K562 (cell line): ENCODE data around the gene CPN2. TPM values are rescaled to one million over a fixed set of nuclear protein-coding genes. Genes with fewer than 3 reads are reported as not detected.

Experiments used
- CBX1 ChIP-seq: sonication (generic); IDR thresholded peaks from 2 replicates; pipeline ENCODE4 v1.6.1; 2016; ENCODE audit warnings: antibody characterized with exemption, low read depth, mild to moderate bottlenecking
- CHD1 ChIP-seq: fragments of 200-600 bp; sonication (generic); IDR thresholded peaks from one replicate; pipeline ENCODE4 v1.6.1; 2012; ENCODE audit warnings: mild to moderate bottlenecking, moderate library complexity, low read length, inconsistent platforms
- ELF1 ChIP-seq: fragments of 200-800 bp; sonication (Bioruptor generic); IDR thresholded peaks from 2 replicates; pipeline ENCODE4 v1.6.1; 2016; ENCODE audit warnings: missing genetic modification characterization, missing compliant biosample characterization
- MECOM ChIP-seq: fragments of 250-450 bp; sonication (Bioruptor Pico); IDR thresholded peaks from 2 replicates; pipeline ENCODE4 v1.8.0; 2022; ENCODE audit warnings: inconsistent platforms
- RHOXF2B ChIP-seq: fragments of 250-450 bp; sonication (Bioruptor Pico); conservative IDR thresholded peaks from 2 replicates; pipeline ENCODE4 v1.5.1; 2021
- SRSF9 ChIP-seq: fragments of 200-400 bp; formaldehyde crosslinking; IDR thresholded peaks from 2 replicates; pipeline ENCODE4 v1.6.1; 2017; ENCODE audit warnings: low read depth, low read length, borderline replicate concordance
- YY1 ChIP-seq, 3 experiments: IDR thresholded peaks; 2 replicates each; pipeline ENCODE4 v1.6.1; 2011; ENCODE audit warnings: low read length in 2 of 3, mild to moderate bottlenecking in 2 of 3, moderate library complexity in 2 of 3, borderline replicate concordance in 1 of 3, control low read depth in 1 of 3, low read depth in 1 of 3; ENCODE audit not compliant: insufficient read depth in 3 of 3, insufficient replicate concordance in 2 of 3, control insufficient read depth in 1 of 3, insufficient read length in 1 of 3; ENCODE audit errors: extremely low read depth in 1 of 3
- ZBTB1 ChIP-seq: sonication (generic); formaldehyde crosslinking; IDR thresholded peaks from 2 replicates; pipeline ENCODE4 v1.8.1; 2023; ENCODE audit warnings: missing genetic modification reagents, low read depth, mild to moderate bottlenecking, borderline replicate concordance
- polyA plus RNA-seq, 8 experiments: library from polyadenylated mRNA; depleted of rRNA in 4 of 8; stranded (reverse) in 5 of 8; unstranded in 3 of 8; fragments of >200 nt; fragmentation: Nextera tagmentation in 2 of 8; fragmentation: Illumina TruSeq in 1 of 8; extraction: Ambion mirVana in 2 of 8; extraction: Trizol in 1 of 8; gene quantifications; 2 replicates each; pipeline versions ENCODE4 v1.2.1 to v1.2.3, GENCODE V29; 2011 to 2014; ENCODE audit warnings: inconsistent platforms in 1 of 8, missing spikeins in 1 of 8
- total RNA-seq, 7 experiments: library from RNA; depleted of rRNA in 6 of 7; stranded (reverse); fragments of >200 nt in 6 of 7; fragmentation: Illumina TruSeq in 2 of 7; extraction: Trizol in 2 of 7; gene quantifications; 2 replicates each; pipeline versions ENCODE4 v1.2.1 to v1.2.3, GENCODE V29; 2011 to 2021; ENCODE audit warnings: low replicate concordance in 1 of 7
- TF ChIP-seq, protein P1 (sequence below), 3 experiments: fragments of 200-800 bp in 1 of 3; fragments of 250-450 bp in 1 of 3; fragments of 450-650 bp in 1 of 3; sonication (Bioruptor Pico) in 1 of 3; sonication (Bioruptor generic) in 1 of 3; formaldehyde crosslinking in 1 of 3; IDR thresholded peaks; 2 replicates each; pipeline versions ENCODE4 v1.6.1 to v1.8.0; 2016 to 2022; ENCODE audit warnings: mild to moderate bottlenecking in 2 of 3, missing genetic modification characterization in 2 of 3, missing compliant biosample characterization in 1 of 3, moderate library complexity in 1 of 3
- TF ChIP-seq, protein P2 (sequence below): sonication (generic); formaldehyde crosslinking; IDR thresholded peaks from 2 replicates; pipeline ENCODE4 v1.8.0; 2022; ENCODE audit warnings: missing genetic modification reagents, mild to moderate bottlenecking, moderate library complexity, borderline replicate concordance

Gene CPN2
- total and polyA plus RNA-seq, 9 of the 15 experiments (the other 6 are each of a cell fraction or from before 2014, with no cell fraction given) = not detected

DNA sequence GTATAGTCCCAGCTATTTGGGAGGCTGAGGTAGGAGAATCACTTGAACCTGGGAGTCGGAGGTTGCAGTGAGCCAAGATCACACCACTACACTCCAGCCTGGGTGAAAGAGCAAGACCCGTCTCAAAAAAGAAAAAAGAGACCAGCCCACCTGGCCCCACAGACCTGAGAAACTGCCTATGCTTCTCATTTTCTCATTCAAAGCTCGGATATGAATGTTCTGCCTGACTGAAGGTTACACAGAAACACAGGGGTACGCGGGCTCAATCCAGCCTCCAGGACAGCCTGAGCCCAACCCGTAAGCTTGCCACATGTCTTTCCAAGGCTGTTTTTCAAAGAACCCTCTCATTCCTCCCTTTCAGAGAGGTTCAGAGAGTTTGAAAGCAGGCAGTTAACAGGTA, 28.1 kb upstream of the CPN2 start (continued):
- TF ChIP-seq, protein P1, sequence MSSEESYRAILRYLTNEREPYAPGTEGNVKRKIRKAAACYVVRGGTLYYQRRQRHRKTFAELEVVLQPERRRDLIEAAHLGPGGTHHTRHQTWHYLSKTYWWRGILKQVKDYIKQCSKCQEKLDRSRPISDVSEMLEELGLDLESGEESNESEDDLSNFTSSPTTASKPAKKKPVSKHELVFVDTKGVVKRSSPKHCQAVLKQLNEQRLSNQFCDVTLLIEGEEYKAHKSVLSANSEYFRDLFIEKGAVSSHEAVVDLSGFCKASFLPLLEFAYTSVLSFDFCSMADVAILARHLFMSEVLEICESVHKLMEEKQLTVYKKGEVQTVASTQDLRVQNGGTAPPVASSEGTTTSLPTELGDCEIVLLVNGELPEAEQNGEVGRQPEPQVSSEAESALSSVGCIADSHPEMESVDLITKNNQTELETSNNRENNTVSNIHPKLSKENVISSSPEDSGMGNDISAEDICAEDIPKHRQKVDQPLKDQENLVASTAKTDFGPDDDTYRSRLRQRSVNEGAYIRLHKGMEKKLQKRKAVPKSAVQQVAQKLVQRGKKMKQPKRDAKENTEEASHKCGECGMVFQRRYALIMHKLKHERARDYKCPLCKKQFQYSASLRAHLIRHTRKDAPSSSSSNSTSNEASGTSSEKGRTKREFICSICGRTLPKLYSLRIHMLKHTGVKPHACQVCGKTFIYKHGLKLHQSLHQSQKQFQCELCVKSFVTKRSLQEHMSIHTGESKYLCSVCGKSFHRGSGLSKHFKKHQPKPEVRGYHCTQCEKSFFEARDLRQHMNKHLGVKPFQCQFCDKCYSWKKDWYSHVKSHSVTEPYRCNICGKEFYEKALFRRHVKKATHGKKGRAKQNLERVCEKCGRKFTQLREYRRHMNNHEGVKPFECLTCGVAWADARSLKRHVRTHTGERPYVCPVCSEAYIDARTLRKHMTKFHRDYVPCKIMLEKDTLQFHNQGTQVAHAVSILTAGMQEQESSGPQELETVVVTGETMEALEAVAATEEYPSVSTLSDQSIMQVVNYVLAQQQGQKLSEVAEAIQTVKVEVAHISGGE (CRISPR knock-in tag; IDR thresholded peaks at IDR 0.05) = no peak
- TF ChIP-seq MECOM (no peak), SRSF9 (no peak), CBX1 (no peak), ZBTB1 (CRISPR knock-in tag) (no peak), CHD1 (no peak), YY1 (IDR thresholded peaks at IDR 0.05; ENCODE audit: borderline replicate concordance in 1 of 3, control insufficient read depth in 1 of 3, extremely low read depth in 1 of 3, insufficient read depth in 3 of 3, insufficient read length in 1 of 3, insufficient replicate concordance in 2 of 3, low read depth in 1 of 3, low read length in 2 of 3) (no peak), RHOXF2B (CRISPR knock-in tag) (no peak), ELF1 (tag) (no peak)
- TF ChIP-seq, protein P2, sequence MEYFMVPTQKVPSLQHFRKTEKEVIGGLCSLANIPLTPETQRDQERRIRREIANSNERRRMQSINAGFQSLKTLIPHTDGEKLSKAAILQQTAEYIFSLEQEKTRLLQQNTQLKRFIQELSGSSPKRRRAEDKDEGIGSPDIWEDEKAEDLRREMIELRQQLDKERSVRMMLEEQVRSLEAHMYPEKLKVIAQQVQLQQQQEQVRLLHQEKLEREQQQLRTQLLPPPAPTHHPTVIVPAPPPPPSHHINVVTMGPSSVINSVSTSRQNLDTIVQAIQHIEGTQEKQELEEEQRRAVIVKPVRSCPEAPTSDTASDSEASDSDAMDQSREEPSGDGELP (CRISPR knock-in tag) = no peak
